GM19193 (cell line): Measurements from ENCODE around the gene LIPC.

Experiments used
- POLR2A ChIP-seq: IDR thresholded peaks from 4 replicates; pipeline ENCODE4 v1.6.1; 2011; ENCODE audit not compliant: insufficient read depth, insufficient read length; ENCODE audit errors: extremely low read depth

Gene LIPC

DNA sequence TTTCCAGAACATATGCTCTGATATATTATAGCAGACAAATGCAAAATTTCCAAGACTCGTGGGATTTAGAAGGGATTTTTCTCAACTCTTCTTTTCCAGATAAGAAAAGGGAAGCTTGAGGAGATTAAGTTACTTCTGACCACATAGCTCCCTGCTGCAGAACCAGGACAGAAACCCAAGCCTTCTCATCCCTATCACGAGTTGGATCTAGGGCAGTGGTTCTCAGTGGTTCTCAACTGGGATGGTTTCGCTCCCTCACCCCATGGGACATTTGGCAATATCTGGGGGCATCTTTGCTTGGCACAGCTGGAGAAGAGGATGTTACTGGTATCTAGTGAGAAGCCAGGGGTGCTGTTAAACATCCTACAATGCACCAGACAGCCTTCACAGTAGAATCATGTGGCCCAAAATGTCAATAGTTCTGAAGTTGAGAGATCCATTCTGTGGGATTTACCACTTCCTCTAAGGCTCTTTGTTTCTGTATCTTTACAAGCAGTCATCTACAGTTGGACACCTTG, 64.2 kb downstream of the LIPC start:
- TF ChIP-seq POLR2A = no peak

- TF ChIP-seq POLR2A = no peak
These were observed 65.4 kb downstream of the LIPC start for GRCh38 chr15:58497046-58497785.

GRCh38 chr15:58498821-58499580, 67.2 kb downstream of the LIPC start:
- no peak for TF ChIP-seq POLR2A

DNA sequence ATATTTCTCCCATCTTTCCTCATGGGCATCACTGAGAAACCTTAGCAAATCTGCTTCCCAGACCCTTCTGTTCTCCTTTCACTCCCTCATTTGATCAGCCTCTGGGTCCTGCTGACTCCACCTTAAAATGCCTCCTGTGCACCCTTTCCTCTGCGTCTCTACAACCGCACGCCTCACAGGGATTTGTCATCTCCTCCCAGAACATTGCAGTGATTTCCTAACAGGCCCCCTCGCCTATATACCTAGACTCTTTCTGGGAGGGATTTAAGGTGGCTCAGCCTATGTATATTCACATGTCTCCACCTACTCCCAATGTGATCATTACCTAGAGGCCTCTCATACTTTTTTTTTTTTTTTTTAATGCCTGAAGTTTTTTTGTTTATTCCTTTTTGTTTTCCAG, 69.2 kb downstream of the LIPC start:
- no peak for TF ChIP-seq POLR2A

GRCh38 chr15:58501636-58502188, 69.9 kb downstream of the LIPC start:
- TF ChIP-seq POLR2A = no peak

GRCh38 chr15:58503139-58504027, 71.6 kb downstream of the LIPC start:
- TF ChIP-seq POLR2A = no peak

GRCh38 chr15:58504674-58505234, 73.0 kb downstream of the LIPC start:
- TF ChIP-seq POLR2A = no peak

- no peak for TF ChIP-seq POLR2A
These were observed 73.8 kb downstream of the LIPC start for GRCh38 chr15:58505581-58505980.

- TF ChIP-seq POLR2A = no peak
These were observed 74.3 kb downstream of the LIPC start for GRCh38 chr15:58506064-58506490.

GRCh38 chr15:58506783-58507668, 75.2 kb downstream of the LIPC start:
- TF ChIP-seq POLR2A = no peak

DNA sequence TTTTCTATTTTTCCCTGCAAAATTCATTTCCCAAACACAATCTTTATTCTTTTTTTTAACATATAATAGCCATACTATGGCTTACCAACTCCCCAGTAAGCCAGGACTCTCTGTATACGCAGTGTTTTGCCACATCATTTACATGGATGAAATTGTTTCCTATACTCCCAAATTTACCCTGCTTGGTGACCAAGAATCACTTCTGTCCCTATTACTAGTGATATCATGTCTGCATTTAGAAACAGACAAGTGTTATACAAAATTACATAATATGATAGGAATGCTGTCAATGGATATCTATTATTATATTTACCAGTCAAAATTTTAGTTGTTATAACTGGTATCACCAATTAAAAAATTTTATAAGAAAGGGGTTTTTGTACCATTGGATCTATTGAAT, 77.8 kb downstream of the LIPC start:
- TF ChIP-seq POLR2A = no peak

DNA sequence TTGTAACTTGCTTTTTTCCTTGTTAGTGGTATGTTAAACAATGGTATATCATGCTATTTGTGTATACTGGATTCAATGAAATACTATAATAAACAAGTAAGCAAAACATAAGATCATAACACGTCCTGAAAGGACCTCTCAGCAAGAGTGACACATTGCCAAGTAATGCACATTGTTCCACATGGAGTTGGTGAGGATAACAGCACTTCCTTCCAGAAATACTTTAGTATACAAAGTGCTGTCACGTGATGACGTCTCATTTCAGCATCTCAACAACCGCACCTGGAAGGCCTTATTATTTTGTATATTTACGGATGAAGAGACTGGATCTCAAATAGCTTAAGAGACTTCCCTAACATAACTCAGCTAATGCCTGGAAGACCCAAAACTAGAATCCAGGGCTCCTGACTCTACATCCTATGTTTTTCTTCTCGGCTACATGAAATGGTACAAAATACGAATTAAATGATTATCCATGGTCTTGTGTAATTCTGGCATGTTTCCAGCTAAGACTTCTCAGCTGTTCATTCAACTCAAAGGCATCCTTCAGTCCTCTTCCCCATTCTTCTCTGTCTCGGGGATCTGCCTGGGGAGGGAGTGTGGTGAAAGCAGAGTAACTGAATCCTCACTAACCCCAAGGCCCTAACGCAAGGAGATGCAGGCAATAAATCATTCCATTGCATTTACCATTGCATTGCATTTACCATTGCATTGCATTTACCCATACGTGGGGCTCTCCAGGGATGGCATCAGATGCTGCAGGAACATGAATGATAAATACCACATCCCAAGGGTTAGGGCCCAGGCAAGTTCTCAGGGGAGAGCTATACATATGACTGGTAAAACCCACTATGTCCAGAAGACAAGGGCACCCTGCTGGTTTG, 79.2 kb downstream of the LIPC start:
- no peak for TF ChIP-seq POLR2A
